ENCODE measurements around the gene PYGM. TPM values are rescaled to one million over a fixed set of nuclear protein-coding genes. Genes with fewer than 3 reads are reported as not detected.

The PYGM gene
- total and polyA plus RNA-seq, 2 donors (not counting 3 experiments of a cell fraction or from before 2014, with no cell fraction given): 0.10 to 0.62 TPM

DNA sequence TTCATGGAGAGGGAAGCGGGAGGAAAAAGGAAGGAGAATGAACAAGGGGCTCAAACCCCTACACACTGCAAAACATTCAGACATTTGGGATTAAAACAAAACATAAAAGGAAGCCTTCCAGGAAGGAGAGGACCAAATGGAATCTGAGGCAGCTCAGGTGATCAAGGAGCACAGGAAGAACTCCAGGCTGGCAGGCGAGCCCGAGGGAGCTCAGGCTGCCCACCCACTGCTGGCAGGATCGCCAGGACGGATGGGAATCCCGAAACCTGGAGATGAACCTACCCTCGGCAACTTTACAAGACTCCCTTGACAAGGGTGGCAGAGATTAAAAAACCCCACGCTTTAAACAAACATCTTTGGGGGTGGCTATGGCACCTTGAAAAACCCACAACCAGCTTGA, 5.0 kb upstream of the PYGM start:
- intact Hi-C loops (cut with micrococcal nuclease): no loop called here
- dilution Hi-C loops (cut with MboI; ENCODE audit: extremely low pct_ligation_motif_present, low sequenced_read_pairs): no loop called here
- no peak overlapping the region for H3K4me3 ChIP-seq (replicated peaks in 1 of 3; ENCODE audit: insufficient read depth in 1 of 3, low read depth in 1 of 3, low read length in 3 of 3)
- no peak for FAIRE-seq
- H3K4me1 ChIP-seq (ENCODE audit: control insufficient read depth, extremely low read depth, insufficient read depth, low read length): peaks cover 20% of the 10 kb centered on the region
- TF ChIP-seq, protein P1, sequence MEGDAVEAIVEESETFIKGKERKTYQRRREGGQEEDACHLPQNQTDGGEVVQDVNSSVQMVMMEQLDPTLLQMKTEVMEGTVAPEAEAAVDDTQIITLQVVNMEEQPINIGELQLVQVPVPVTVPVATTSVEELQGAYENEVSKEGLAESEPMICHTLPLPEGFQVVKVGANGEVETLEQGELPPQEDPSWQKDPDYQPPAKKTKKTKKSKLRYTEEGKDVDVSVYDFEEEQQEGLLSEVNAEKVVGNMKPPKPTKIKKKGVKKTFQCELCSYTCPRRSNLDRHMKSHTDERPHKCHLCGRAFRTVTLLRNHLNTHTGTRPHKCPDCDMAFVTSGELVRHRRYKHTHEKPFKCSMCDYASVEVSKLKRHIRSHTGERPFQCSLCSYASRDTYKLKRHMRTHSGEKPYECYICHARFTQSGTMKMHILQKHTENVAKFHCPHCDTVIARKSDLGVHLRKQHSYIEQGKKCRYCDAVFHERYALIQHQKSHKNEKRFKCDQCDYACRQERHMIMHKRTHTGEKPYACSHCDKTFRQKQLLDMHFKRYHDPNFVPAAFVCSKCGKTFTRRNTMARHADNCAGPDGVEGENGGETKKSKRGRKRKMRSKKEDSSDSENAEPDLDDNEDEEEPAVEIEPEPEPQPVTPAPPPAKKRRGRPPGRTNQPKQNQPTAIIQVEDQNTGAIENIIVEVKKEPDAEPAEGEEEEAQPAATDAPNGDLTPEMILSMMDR (IDR thresholded peaks at IDR 0.05; ENCODE audit: extremely low read depth in 1 of 2, insufficient read depth in 1 of 2, low read depth in 1 of 2, low read length in 2 of 2): no peak
- TF ChIP-seq EZH2 (IDR thresholded peaks at IDR 0.05; ENCODE audit: borderline replicate concordance, low read depth, low read length, severe bottlenecking) (no peak), JUN (IDR thresholded peaks at IDR 0.05; ENCODE audit: borderline replicate concordance, insufficient read depth, insufficient read length, low read depth) (no peak), GATA2 (IDR thresholded peaks at IDR 0.05; ENCODE audit: insufficient read depth, insufficient read length, low read depth, low read length) (no peak), MYC (IDR thresholded peaks at IDR 0.05; ENCODE audit: low read depth, low read length) (no peak), POLR2AphosphoS5 (IDR thresholded peaks at IDR 0.05; ENCODE audit: insufficient read depth, low read depth, low read length) (no peak), FOS (IDR thresholded peaks at IDR 0.05; ENCODE audit: borderline replicate concordance, insufficient read depth, low read length) (no peak), POLR2A (IDR thresholded peaks at IDR 0.05; ENCODE audit: low read depth, low read length) (no peak)
- TF ChIP-seq, protein P2, sequence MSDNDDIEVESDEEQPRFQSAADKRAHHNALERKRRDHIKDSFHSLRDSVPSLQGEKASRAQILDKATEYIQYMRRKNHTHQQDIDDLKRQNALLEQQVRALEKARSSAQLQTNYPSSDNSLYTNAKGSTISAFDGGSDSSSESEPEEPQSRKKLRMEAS (IDR thresholded peaks at IDR 0.05; ENCODE audit: insufficient read depth, insufficient read length): no peak
- BruUV-seq (replicated peaks): TSS peak; percentile 49
- no peaks in the 10 kb centered on the region for H3K9me3 ChIP-seq (replicated peaks; ENCODE audit: control insufficient read depth, insufficient read depth, low read length)
- ChIA-PET POLR2A (interaction anchor here (0.8 kb wide), 1 partner anchor 14 kb away, joined by 3 read pairs; the partner anchor contains the start of gene SF1), CTCF (interaction anchor here (1.6 to 2.6 kb wide), 2 partner anchors 8 to 13 kb away, joined by 6 to 12 read pairs; no protein-coding TSS in a partner anchor)
- peaks cover 49 to 61% of the 10 kb centered on the region in 2 experiments for H3K36me3 ChIP-seq (ENCODE audit: control insufficient read depth in 2 of 2, extremely low read depth in 1 of 2, insufficient read depth in 2 of 2, low read length in 2 of 2)
- no peak for DNase-seq (ENCODE audit: low read depth, low spot score)
- no peaks in the 10 kb centered on the region for H3K9me1 ChIP-seq (replicated peaks; ENCODE audit: control insufficient read depth, extremely low read depth, insufficient read depth, low read length)
- H3K79me2 ChIP-seq (ENCODE audit: control insufficient read depth, insufficient read depth, low read length): peaks cover 31% of the 10 kb centered on the region
- no peak overlapping the region for H3K27ac ChIP-seq (ENCODE audit: insufficient read depth, low read depth, low read length)
- no peaks in the 10 kb centered on the region for H3K27me3 ChIP-seq (ENCODE audit: control insufficient read depth in 2 of 2, insufficient read depth in 2 of 2, low read length in 2 of 2)
- no peak overlapping the region for H2AFZ ChIP-seq (ENCODE audit: low read depth, low read length)
- no peak overlapping the region for H3K4me2 ChIP-seq (ENCODE audit: insufficient read depth, low read length)
- H4K20me1 ChIP-seq (replicated peaks; ENCODE audit: control insufficient read depth, extremely low read depth, insufficient read depth, low read length): peaks cover 3% of the 10 kb centered on the region
- H3K9ac ChIP-seq (replicated peaks; ENCODE audit: extremely low read depth, insufficient read depth, low read length): no peak overlapping the region

Measured in endothelial cell of umbilical vein (primary cell).